H1 (cell line): Measurements from ENCODE around the gene C16orf87. TPM values are rescaled to one million over a fixed set of nuclear protein-coding genes. Genes with fewer than 3 reads are reported as not detected.

Experiments
- CTCF ChIA-PET: fragments of 300-600 bp; sonication (Branson Sonifier 250); formaldehyde crosslinking; loops from one replicate; lab custom pipeline; 2021; ENCODE audit not compliant: partially characterized antibody; lab: Charles Lee
- POLR2A ChIA-PET: fragments of 300-600 bp; sonication (Branson Sonifier 250); formaldehyde crosslinking; loops from one replicate; lab custom pipeline; 2021; ENCODE audit warnings: inconsistent platforms; ENCODE audit not compliant: partially characterized antibody; lab: Charles Lee
- DNase-seq, 2 experiments: peaks; one replicate each; pipeline versions ENCODE4 v3.0.0 to v3.0.0-alpha.2; 2010 to 2022; ENCODE audit warnings: low spot score in 2 of 2, low read depth in 1 of 2, mixed read lengths in 1 of 2
- FAIRE-seq: peaks from 2 replicates; lab custom pipeline; 2011; peaks lifted over from hg19 to GRCh38; lab: Jason Lieb, UNC
- H2AFZ ChIP-seq: 2 replicates; pipeline ENCODE4 v1.8.1; 2012; ENCODE audit warnings: low read length, inconsistent platforms
- H2AK5ac ChIP-seq: 2 replicates; pipeline ENCODE4 v1.6.1; 2013; ENCODE audit warnings: low read depth, low read length
- H2BK120ac ChIP-seq: replicated peaks from 2 replicates; pipeline ENCODE3; 2013; ENCODE audit warnings: low read depth, low read length, inconsistent platforms
- H2BK12ac ChIP-seq: 2 replicates; pipeline ENCODE4 v1.6.1; 2013; ENCODE audit warnings: low read depth, low read length
- H2BK15ac ChIP-seq: 2 replicates; pipeline ENCODE4 v1.6.1; 2013; ENCODE audit warnings: low read length
- H2BK20ac ChIP-seq: 2 replicates; pipeline ENCODE4 v1.6.1; 2013; ENCODE audit warnings: low read length
- H2BK5ac ChIP-seq: 2 replicates; pipeline ENCODE4 v1.6.1; 2013; ENCODE audit warnings: low read depth, low read length
- H3K14ac ChIP-seq: 2 replicates; pipeline ENCODE4 v1.6.1; 2013; ENCODE audit warnings: inconsistent platforms; ENCODE audit not compliant: insufficient read length
- H3K18ac ChIP-seq: 2 replicates; pipeline ENCODE4 v1.6.1; 2013; ENCODE audit warnings: low read length; ENCODE audit errors: extremely low read depth
- H3K23ac ChIP-seq: 2 replicates; pipeline ENCODE4 v1.6.1; 2013; ENCODE audit warnings: inconsistent platforms; ENCODE audit not compliant: insufficient read length
- H3K23me2 ChIP-seq: 2 replicates; pipeline ENCODE4 v1.6.1; 2013; ENCODE audit warnings: low read depth, low read length
- H3K27ac ChIP-seq: 2 replicates; pipeline ENCODE4 v1.6.1; 2011; ENCODE audit warnings: low read depth, low read length, inconsistent platforms
- H3K27me3 ChIP-seq, 4 experiments: replicated peaks in 1 of 4; 1 replicate in 1 of 4; 2 replicates in 3 of 4; pipeline versions ENCODE4 v1.6.1 to v1.8.1; 2011 to 2013; ENCODE audit warnings: low read length in 3 of 4, mild to moderate bottlenecking in 3 of 4, inconsistent platforms in 2 of 4, mixed read lengths in 2 of 4, moderate library complexity in 1 of 4; ENCODE audit not compliant: control insufficient read depth in 3 of 4, insufficient read depth in 3 of 4; ENCODE audit errors: extremely low read depth in 1 of 4
- H3K36me3 ChIP-seq, 4 experiments: 2 replicates each; pipeline versions ENCODE4 v1.6.1 to v1.8.1; 2011 to 2013; ENCODE audit warnings: mild to moderate bottlenecking in 4 of 4, low read length in 3 of 4, moderate library complexity in 2 of 4, control low read depth in 1 of 4, inconsistent platforms in 1 of 4; ENCODE audit not compliant: insufficient read depth in 4 of 4, control insufficient read depth in 2 of 4
- H3K4ac ChIP-seq: replicated peaks from 2 replicates; pipeline ENCODE3; 2013; ENCODE audit warnings: low read length, low read depth, mixed read lengths, inconsistent platforms; ENCODE audit not compliant: insufficient read length
- H3K4me1 ChIP-seq, 4 experiments: replicated peaks in 1 of 4; 1 replicate in 1 of 4; 2 replicates in 3 of 4; pipeline versions ENCODE4 v1.6.1 to v1.8.1; 2011 to 2013; ENCODE audit warnings: low read length in 3 of 4, inconsistent platforms in 2 of 4, mixed read lengths in 1 of 4; ENCODE audit not compliant: insufficient read depth in 4 of 4, control insufficient read depth in 3 of 4
- H3K4me2 ChIP-seq, 2 experiments: 2 replicates each; pipeline versions ENCODE4 v1.6.1 to v1.8.1; 2011 to 2013; ENCODE audit warnings: low read depth in 2 of 2, low read length in 2 of 2, control low read depth in 1 of 2, inconsistent platforms in 1 of 2, mild to moderate bottlenecking in 1 of 2; ENCODE audit not compliant: insufficient read depth in 1 of 2
- H3K4me3 ChIP-seq, 4 experiments: fragments of 200-600, 300-600 bp in 1 of 4; sonication (generic), shearing (Covaris generic), sonication (Bioruptor Twin) in 1 of 4; 2 replicates each; pipeline versions ENCODE4 v1.5.1 to v1.8.1; 2011 to 2016; ENCODE audit warnings: low read length in 4 of 4, low read depth in 3 of 4, control low read depth in 2 of 4, inconsistent platforms in 2 of 4, mild to moderate bottlenecking in 2 of 4, mixed read lengths in 1 of 4, moderate library complexity in 1 of 4; ENCODE audit not compliant: insufficient read depth in 2 of 4; ENCODE audit errors: extremely low read depth in 1 of 4
- H3K56ac ChIP-seq: replicated peaks from 2 replicates; pipeline ENCODE3; 2013; ENCODE audit warnings: low read depth, mild to moderate bottlenecking, mixed read lengths, low read length, inconsistent platforms; ENCODE audit not compliant: insufficient read length
- H3K79me1 ChIP-seq: 2 replicates; pipeline ENCODE4 v1.6.1; 2013; ENCODE audit warnings: low read depth, low read length, control low read depth
- H3K79me2 ChIP-seq, 2 experiments: 2 replicates each; pipeline versions ENCODE4 v1.6.1 to v1.8.1; 2012 to 2013; ENCODE audit warnings: low read length in 2 of 2, mild to moderate bottlenecking in 2 of 2, inconsistent platforms in 1 of 2; ENCODE audit not compliant: insufficient read depth in 2 of 2, control insufficient read depth in 1 of 2
- H3K9ac ChIP-seq, 4 experiments: replicated peaks in 1 of 4; 1 replicate in 1 of 4; 2 replicates in 3 of 4; pipeline versions ENCODE4 v1.6.1 to v1.8.1; 2011 to 2013; ENCODE audit warnings: low read depth in 3 of 4, low read length in 3 of 4, control low read depth in 2 of 4, mild to moderate bottlenecking in 2 of 4, moderate library complexity in 2 of 4, inconsistent platforms in 1 of 4; ENCODE audit errors: extremely low read depth in 1 of 4
- H3K9me3 ChIP-seq, 2 experiments: 2 replicates each; pipeline versions ENCODE4 v1.6.1 to v1.8.1; 2012 to 2013; ENCODE audit warnings: mild to moderate bottlenecking in 2 of 2, moderate library complexity in 2 of 2, control low read depth in 1 of 2, inconsistent platforms in 1 of 2, low read depth in 1 of 2, low read length in 1 of 2, mixed read lengths in 1 of 2; ENCODE audit not compliant: insufficient read depth in 2 of 2
- H4K20me1 ChIP-seq, 2 experiments: replicated peaks in 1 of 2; 2 replicates each; pipeline versions ENCODE3 to v1.8.1; 2011 to 2013; ENCODE audit warnings: inconsistent platforms in 2 of 2, low read length in 2 of 2, mild to moderate bottlenecking in 1 of 2; ENCODE audit not compliant: insufficient read depth in 2 of 2, control insufficient read depth in 1 of 2
- H4K5ac ChIP-seq: 2 replicates; pipeline ENCODE4 v1.6.1; 2013; ENCODE audit warnings: low read length, low read depth, mixed read lengths, inconsistent platforms; ENCODE audit not compliant: insufficient read length
- H4K8ac ChIP-seq: 2 replicates; pipeline ENCODE4 v1.8.0; 2013; ENCODE audit warnings: mild to moderate bottlenecking, moderate library complexity, low read length, inconsistent platforms; ENCODE audit not compliant: insufficient read depth; ENCODE audit errors: extremely low read depth
- H4K91ac ChIP-seq: replicated peaks from 2 replicates; pipeline ENCODE3; 2013; ENCODE audit warnings: low read length, mixed read lengths, inconsistent platforms; ENCODE audit not compliant: insufficient read length
- BACH1 ChIP-seq: IDR thresholded peaks from 2 replicates; pipeline ENCODE4 v1.6.1; 2012; ENCODE audit warnings: low read length, improper control_type of control experiment
- CTBP2 ChIP-seq: IDR thresholded peaks from 2 replicates; pipeline ENCODE4 v1.7.0; 2011; ENCODE audit warnings: borderline replicate concordance, mild to moderate bottlenecking, moderate library complexity, mixed read lengths, low read length; ENCODE audit not compliant: insufficient read depth, insufficient read length
- EGR1 ChIP-seq: IDR thresholded peaks from 2 replicates; pipeline ENCODE4 v1.6.1; 2011; ENCODE audit warnings: low read depth, low read length, borderline replicate concordance
- KDM1A ChIP-seq: fragments of 200-600, 300-600 bp; sonication (generic); IDR thresholded peaks from 2 replicates; pipeline ENCODE4 v1.7.1; 2016; ENCODE audit warnings: mild to moderate bottlenecking, low read length, borderline replicate concordance
- NANOG ChIP-seq: IDR thresholded peaks from 2 replicates; pipeline ENCODE4 v1.6.1; 2011; ENCODE audit warnings: low read length, low read depth, mild to moderate bottlenecking, inconsistent platforms; ENCODE audit not compliant: insufficient read depth, poor library complexity, severe bottlenecking
- SUZ12 ChIP-seq: fragments of 200-600 bp; sonication (generic); IDR thresholded peaks from 2 replicates; pipeline ENCODE4 v1.6.1; 2012; ENCODE audit warnings: mild to moderate bottlenecking, inconsistent platforms, low read length, moderate library complexity, mixed read lengths
- TBP ChIP-seq: IDR thresholded peaks from 2 replicates; pipeline ENCODE4 v1.6.1; 2011; ENCODE audit warnings: low read depth, low read length, improper control_type of control experiment
- ZNF274 ChIP-seq: IDR thresholded peaks from 2 replicates; pipeline ENCODE4 v1.7.0; 2012; ENCODE audit warnings: low read length, borderline replicate concordance; ENCODE audit errors: extremely low read depth
- WGBS, 2 experiments: shearing (Covaris generic) in 1 of 2; methylation state at CpG; one replicate each; pipeline versions ENCODE4 v1.1.6 to v1.1.7; 2013 to 2015; ENCODE audit warnings: low lambda C conversion rate in 2 of 2, mixed read lengths in 2 of 2, inconsistent platforms in 1 of 2, low coverage in 1 of 2, missing lambda C conversion rate in 1 of 2; ENCODE audit not compliant: insufficient replicate concordance in 2 of 2, insufficient coverage in 1 of 2, insufficient read length in 1 of 2; ENCODE audit errors: extremely low coverage in 1 of 2, missing lambda C conversion rate in 1 of 2; 5-methylcytosine and 5-hydroxymethylcytosine counted together
- polyA plus RNA-seq, 7 experiments: library from polyadenylated mRNA; depleted of rRNA in 3 of 7; stranded (reverse) in 5 of 7; unstranded in 2 of 7; fragments of >200 nt in 5 of 7; fragments of 200-250 nt in 2 of 7; gene quantifications; 1 replicate in 5 of 7; 2 replicates in 1 of 7; 4 replicates in 1 of 7; pipeline versions ENCODE4 v1.2.1 to v1.2.3, GENCODE V29; 2011 to 2013; ENCODE audit warnings: missing spikeins in 2 of 7, mixed read lengths in 2 of 7
- total RNA-seq: library from RNA; stranded (reverse); fragmentation: NEBNext Ultra II Directional; extraction: Animal tissue kit (Norgen Biotek cat#: 25700); gene quantifications from 2 replicates; pipeline ENCODE4 v1.2.1, GENCODE V29; 2021

C16orf87 gene
- total and polyA plus RNA-seq, 2 of the 8 experiments (the other 6 are each of a cell fraction or from before 2014, with no cell fraction given) = 4.8 to 21.8 TPM

- 92% methylated on average over 1 of the region's 1 CpG; no CpG with 5 or more reads in 1 of the 2 experiments for WGBS, 2 experiments
- no peak overlapping the region for H3K4me2 ChIP-seq
- H3K23me2 ChIP-seq = no peaks in the 10 kb centered on the region
- H3K36me3 ChIP-seq = no peaks in the 10 kb centered on the region; a peak in 2 of 8 replicates
- CTCF ChIA-PET = no interaction called here
- H3K18ac ChIP-seq = no peak overlapping the region
- H3K79me2 ChIP-seq = no peaks in the 10 kb centered on the region
- TF ChIP-seq ZNF274 = no peak
- no peak for TF ChIP-seq SUZ12
- TF ChIP-seq EGR1 = no peak
- TF ChIP-seq NANOG = no peak
- TF ChIP-seq TBP = no peak
- TF ChIP-seq BACH1 = no peak
- TF ChIP-seq CTBP2 = no peak
- TF ChIP-seq KDM1A = no peak
- no peak overlapping the region for H3K23ac ChIP-seq
- H3K9me3 ChIP-seq = peaks cover 0 to 5% of the 10 kb centered on the region in 2 experiments; a peak in 2 of 4 replicates
- no peak for FAIRE-seq
- H4K5ac ChIP-seq = no peak overlapping the region
- POLR2A ChIA-PET = no interaction called here
- no peaks in the 10 kb centered on the region for H3K4me1 ChIP-seq
- no peak overlapping the region for H4K8ac ChIP-seq
- no peak overlapping the region for H2BK120ac ChIP-seq
- no peak overlapping the region for H3K14ac ChIP-seq
- no peak overlapping the region for H3K56ac ChIP-seq
- DNase-seq = no peak
- no peak overlapping the region for H4K91ac ChIP-seq
- no peak overlapping the region for H3K9ac ChIP-seq
- no peak overlapping the region for H2AFZ ChIP-seq
- no peak overlapping the region for H3K4ac ChIP-seq
- H3K27ac ChIP-seq = no peak overlapping the region
- H2BK15ac ChIP-seq = no peak overlapping the region
- H2BK5ac ChIP-seq = no peak overlapping the region
- H2AK5ac ChIP-seq = no peak overlapping the region
- no peak overlapping the region for H2BK12ac ChIP-seq
- no peaks in the 10 kb centered on the region for H3K27me3 ChIP-seq
- no peak overlapping the region for H3K4me3 ChIP-seq
- no peak overlapping the region for H2BK20ac ChIP-seq
- H3K79me1 ChIP-seq = no peaks in the 10 kb centered on the region
- H4K20me1 ChIP-seq = no peaks in the 10 kb centered on the region
Observed at GRCh38 chr16:46796764-46797269, 34.2 kb downstream of the C16orf87 start.
